CD14-positive monocyte (primary cell): ENCODE data around the gene HGFAC. TPM values are rescaled to one million over a fixed set of nuclear protein-coding genes. Genes with fewer than 3 reads are reported as not detected.

Source experiments
- DNase-seq, 3 donors: peaks; one replicate each; pipeline ENCODE4 v3.0.0-alpha.2; 2011 to 2022
- H2AFZ ChIP-seq: 2 replicates; pipeline ENCODE4 v1.6.0; 2012; ENCODE audit warnings: mild to moderate bottlenecking, low read depth, low read length, inconsistent platforms; ENCODE audit not compliant: insufficient read depth, poor library complexity, severe bottlenecking
- H3K27ac ChIP-seq, 2 donors: 1 replicate in 1 of 2; 2 replicates in 1 of 2; pipeline ENCODE4 v1.5.1; 2012 to 2013; ENCODE audit warnings: low read length in 2 of 2, control low read depth in 1 of 2, inconsistent platforms in 1 of 2, low read depth in 1 of 2, mild to moderate bottlenecking in 1 of 2
- H3K27me3 ChIP-seq, 2 donors: one replicate each; pipeline versions ENCODE4 v1.6.0 to v1.6.1; 2011 to 2013; ENCODE audit warnings: low read length in 2 of 2; ENCODE audit not compliant: control insufficient read depth in 2 of 2, insufficient read depth in 2 of 2
- H3K36me3 ChIP-seq, 2 donors: replicated peaks in 1 of 2; 1 replicate in 1 of 2; 2 replicates in 1 of 2; pipeline versions ENCODE4 v1.5.1 to v1.6.1; 2012 to 2013; ENCODE audit warnings: low read length in 2 of 2, control low read depth in 1 of 2, inconsistent platforms in 1 of 2, mild to moderate bottlenecking in 1 of 2; ENCODE audit not compliant: insufficient read depth in 2 of 2, control insufficient read depth in 1 of 2
- H3K4me1 ChIP-seq, 2 donors: 1 replicate in 1 of 2; 2 replicates in 1 of 2; pipeline versions ENCODE4 v1.5.1 to v1.6.1; 2012 to 2013; ENCODE audit warnings: low read length in 2 of 2, control low read depth in 1 of 2, inconsistent platforms in 1 of 2, mild to moderate bottlenecking in 1 of 2, moderate library complexity in 1 of 2; ENCODE audit not compliant: insufficient read depth in 2 of 2, control insufficient read depth in 1 of 2
- H3K4me2 ChIP-seq: replicated peaks from 2 replicates; pipeline ENCODE3; 2012; ENCODE audit warnings: low read length, moderate library complexity, mild to moderate bottlenecking; ENCODE audit not compliant: poor library complexity, severe bottlenecking; ENCODE audit errors: extremely low read depth
- H3K4me3 ChIP-seq, 3 experiments: fragments of 200-600 bp in 1 of 3; sonication (generic) in 1 of 3; replicated peaks in 1 of 3; 1 replicate in 2 of 3; 2 replicates in 1 of 3; pipeline ENCODE4 v1.5.1; 2011 to 2013; ENCODE audit warnings: low read length in 3 of 3, mild to moderate bottlenecking in 3 of 3, control low read depth in 2 of 3, low read depth in 2 of 3, inconsistent platforms in 1 of 3, moderate library complexity in 1 of 3
- H3K79me2 ChIP-seq: 2 replicates; pipeline ENCODE4 v1.6.0; 2012; ENCODE audit warnings: mild to moderate bottlenecking, control low read depth, inconsistent platforms, low read length, moderate library complexity; ENCODE audit not compliant: insufficient read depth
- H3K9ac ChIP-seq: 2 replicates; pipeline ENCODE4 v1.6.0; 2017; ENCODE audit warnings: low read length, mild to moderate bottlenecking; ENCODE audit not compliant: insufficient read depth, poor library complexity, severe bottlenecking
- H3K9me3 ChIP-seq, 2 donors: replicated peaks in 1 of 2; 1 replicate in 1 of 2; 2 replicates in 1 of 2; pipeline versions ENCODE4 v1.5.1 to v1.6.1; 2012 to 2013; ENCODE audit warnings: low read length in 2 of 2, control low read depth in 1 of 2; ENCODE audit not compliant: control insufficient read depth in 1 of 2, insufficient read depth in 1 of 2
- H4K20me1 ChIP-seq: 2 replicates; pipeline ENCODE4 v1.6.0; 2012; ENCODE audit warnings: mild to moderate bottlenecking, low read length, control low read depth, moderate library complexity; ENCODE audit not compliant: insufficient read depth
- H3K27ac Mint-ChIP-seq, 7 donors: one replicate each; pipeline ENCODE4 v1.8.0; 2020; ENCODE audit warnings: mild to moderate bottlenecking in 7 of 7, mixed read lengths in 7 of 7, moderate library complexity in 6 of 7, inconsistent platforms in 2 of 7
- H3K27me3 Mint-ChIP-seq, 3 donors: one replicate each; pipeline ENCODE4 v1.8.0; 2021 to 2022; ENCODE audit warnings: low read depth in 3 of 3, mild to moderate bottlenecking in 3 of 3, mixed read lengths in 3 of 3, moderate library complexity in 3 of 3, inconsistent platforms in 1 of 3
- H3K36me3 Mint-ChIP-seq, 2 donors: one replicate each; pipeline ENCODE4 v1.8.0; 2020; ENCODE audit warnings: mixed read lengths in 2 of 2, inconsistent platforms in 1 of 2, mild to moderate bottlenecking in 1 of 2
- H3K4me1 Mint-ChIP-seq: one replicate; pipeline ENCODE4 v1.8.0; 2020; ENCODE audit warnings: mild to moderate bottlenecking, mixed read lengths
- H3K4me3 Mint-ChIP-seq, 2 donors: one replicate each; pipeline ENCODE4 v1.8.0; 2020; ENCODE audit warnings: mild to moderate bottlenecking in 2 of 2, mixed read lengths in 2 of 2, moderate library complexity in 1 of 2
- H3K9me3 Mint-ChIP-seq, 7 donors: one replicate each; pipeline ENCODE4 v1.8.0; 2020 to 2022; ENCODE audit warnings: mixed read lengths in 7 of 7, mild to moderate bottlenecking in 6 of 7, moderate library complexity in 6 of 7, inconsistent platforms in 2 of 7
- CTCF ChIP-seq: fragments of 200-600 bp; IDR thresholded peaks from one replicate; pipeline ENCODE4 v1.8.0; 2022; ENCODE audit warnings: antibody characterized with exemption, mild to moderate bottlenecking
- WGBS: methylation state at CpG from one replicate; pipeline ENCODE4 v1.1.5; 2013; ENCODE audit warnings: missing lambda C conversion rate; ENCODE audit not compliant: insufficient coverage; 5-methylcytosine and 5-hydroxymethylcytosine counted together
- intact Hi-C, 2 donors: fragments of 100-400 bp; cut with micrococcal nuclease; formaldehyde crosslinking; loops; one replicate each; pipeline versions ENCODE4 v1.15.0 to v1.15.1; 2023
- polyA plus RNA-seq, 3 donors: library from polyadenylated mRNA; depleted of rRNA in 1 of 3; unstranded in 2 of 3; stranded (reverse) in 1 of 3; fragments of 300-500 nt in 2 of 3; fragments of >200 nt in 1 of 3; fragmentation: Illumina TruSeq in 2 of 3; gene quantifications; 1 replicate in 2 of 3; 2 replicates in 1 of 3; pipeline ENCODE4 v1.2.3, GENCODE V29; 2012 to 2021

The HGFAC gene
- polyA plus RNA-seq, 3 donors: 0.17 TPM; not detected in 2

GRCh38 chr4:3401436-3402171, 40.2 kb upstream of the HGFAC start:
- no peak overlapping the region for H3K9ac ChIP-seq
- WGBS: 94% methylated on average over 19 of the region's 22 CpGs
- peaks cover 5 to 6% of the 10 kb centered on the region in 2 donors for H3K36me3 Mint-ChIP-seq
- peaks cover 37 to 49% of the 10 kb centered on the region in 2 donors for H3K4me1 ChIP-seq
- peak overlapping the region in 1 of 2 donors; percentile 24 for H3K4me3 Mint-ChIP-seq
- no peak for TF ChIP-seq CTCF
- H3K4me1 Mint-ChIP-seq: peaks cover 43% of the 10 kb centered on the region
- H3K27me3 Mint-ChIP-seq: peaks cover 0 to 4% (median 0%) of the 10 kb centered on the region in 3 donors
- no peaks in the 10 kb centered on the region for H3K36me3 ChIP-seq
- peaks cover 2 to 11% (median 4%) of the 10 kb centered on the region in 7 donors for H3K9me3 Mint-ChIP-seq
- no peaks in the 10 kb centered on the region for H3K27me3 ChIP-seq
- intact Hi-C loops: loop anchor here in 1 of 2 donors (5.0 kb wide), 1 partner anchor 34 kb away; no protein-coding TSS in a partner anchor
- no peaks in the 10 kb centered on the region for H3K79me2 ChIP-seq
- no peak overlapping the region for H3K4me2 ChIP-seq
- H3K9me3 ChIP-seq: peaks cover 0 to 5% of the 10 kb centered on the region in 2 donors
- H3K4me3 ChIP-seq: no peak overlapping the region
- peak overlapping the region in 1 of 7 donors; percentile 53 for H3K27ac Mint-ChIP-seq
- H4K20me1 ChIP-seq: no peaks in the 10 kb centered on the region
- H2AFZ ChIP-seq: peak overlapping the region; percentile 54
- DNase-seq: no peak
- peak overlapping the region; percentile 76 to 84 for H3K27ac ChIP-seq

- H3K9ac ChIP-seq: peak overlapping the region; percentile 34
- no peaks in the 10 kb centered on the region for H3K79me2 ChIP-seq
- no peaks in the 10 kb centered on the region for H3K27me3 ChIP-seq
- peak; percentile 35 to 46 (median 37) for DNase-seq
- TF ChIP-seq CTCF: no peak
- peaks cover 37 to 49% of the 10 kb centered on the region in 2 donors for H3K4me1 ChIP-seq
- WGBS: 60% methylated on average over 13 of the region's 15 CpGs
- H3K36me3 ChIP-seq: no peaks in the 10 kb centered on the region
- H4K20me1 ChIP-seq: no peaks in the 10 kb centered on the region
- H3K36me3 Mint-ChIP-seq: peaks cover 5 to 6% of the 10 kb centered on the region in 2 donors
- peaks cover 43% of the 10 kb centered on the region for H3K4me1 Mint-ChIP-seq
- peaks cover 0 to 4% (median 0%) of the 10 kb centered on the region in 3 donors for H3K27me3 Mint-ChIP-seq
- peak overlapping the region; percentile 76 to 84 for H3K27ac ChIP-seq
- H3K9me3 ChIP-seq: peaks cover 0 to 5% of the 10 kb centered on the region in 2 donors
- H2AFZ ChIP-seq: peak overlapping the region; percentile 54
- peak overlapping the region; percentile 83 to 94 (median 88) for H3K27ac Mint-ChIP-seq
- intact Hi-C loops: loop anchor here in 1 of 2 donors (5.0 kb wide), 1 partner anchor 35 kb away; no protein-coding TSS in a partner anchor
- peaks cover 2 to 11% (median 4%) of the 10 kb centered on the region in 7 donors for H3K9me3 Mint-ChIP-seq
- H3K4me3 ChIP-seq: no peak overlapping the region
- peak overlapping the region; percentile 20 for H3K4me2 ChIP-seq
- H3K4me3 Mint-ChIP-seq: peak overlapping the region; percentile 43 to 45
Observed at GRCh38 chr4:3402491-3403347, 39.0 kb upstream of the HGFAC start.
